GM12878 (cell line): ENCODE results near the gene RPSA. TPM values are rescaled to one million over a fixed set of nuclear protein-coding genes. Genes with fewer than 3 reads are reported as not detected.

Source experiments
- ATAC-seq: fragments of 200-7000 bp; cut with Tn5 transposase; 3 replicates; pipeline ENCODE4 v1.9.1; 2020; ENCODE audit warnings: mild to moderate bottlenecking, moderate library complexity
- BruUV-seq: library from RNA; stranded (reverse); fragments of 400-500 nt; replicated peaks from 2 replicates; lab custom pipeline; 2021; lab: Mats Ljungman, UMichigan
- CTCF ChIA-PET: fragments of 300-600 bp; sonication (Branson Sonifier 250); formaldehyde crosslinking; extraction: SDS; loops from one replicate; lab custom pipeline; 2021; ENCODE audit warnings: inconsistent platforms; lab: Yijun Ruan, JAX
- POLR2A ChIA-PET: fragments of 350-600 bp; formaldehyde crosslinking; extraction: SDS; loops from one replicate; lab custom pipeline; 2021; ENCODE audit warnings: inconsistent platforms; lab: Charles Lee
- RAD21 ChIA-PET: fragments of 300-600 bp; sonication (Branson Sonifier 250); formaldehyde crosslinking; loops from one replicate; lab custom pipeline; 2023; ENCODE audit warnings: antibody characterized with exemption; ENCODE audit not compliant: unreplicated experiment; lab: Charles Lee
- SMC1A ChIA-PET: fragments of 300-600 bp; sonication (Branson Sonifier 250); formaldehyde crosslinking; loops from one replicate; lab custom pipeline; 2023; ENCODE audit not compliant: unreplicated experiment, uncharacterized antibody; lab: Charles Lee
- DNase-seq: peaks from one replicate; pipeline ENCODE4 v3.0.0-alpha.2; 2011; ENCODE audit warnings: low read depth, low spot score
- FAIRE-seq: peaks from 3 replicates; lab custom pipeline; 2011; peaks lifted over from hg19 to GRCh38; lab: Jason Lieb, UNC
- H2AFZ ChIP-seq: 2 replicates; pipeline ENCODE4 v1.6.0; 2011; ENCODE audit warnings: low read depth, low read length, control low read depth; ENCODE audit not compliant: control insufficient read depth
- H3K27ac ChIP-seq: 2 replicates; pipeline ENCODE4 v1.5.1; 2011; ENCODE audit warnings: control low read depth; ENCODE audit not compliant: control insufficient read depth, insufficient read depth
- H3K27me3 ChIP-seq, 2 experiments: replicated peaks in 1 of 2; 2 replicates each; pipeline versions ENCODE4 v1.6.0 to v1.6.1; 2011; ENCODE audit warnings: low read length in 1 of 2; ENCODE audit not compliant: control insufficient read depth in 2 of 2, insufficient read depth in 2 of 2
- H3K36me3 ChIP-seq, 2 experiments: 2 replicates each; pipeline ENCODE4 v1.5.1; 2011; ENCODE audit warnings: low read length in 1 of 2; ENCODE audit not compliant: control insufficient read depth in 2 of 2, insufficient read depth in 2 of 2
- H3K4me1 ChIP-seq: 2 replicates; pipeline ENCODE4 v1.6.1; 2011; ENCODE audit warnings: mild to moderate bottlenecking, low read length, moderate library complexity, mixed read lengths; ENCODE audit not compliant: control insufficient read depth, insufficient read depth
- H3K4me2 ChIP-seq: 2 replicates; pipeline ENCODE4 v1.6.0; 2011; ENCODE audit warnings: control low read depth; ENCODE audit not compliant: control insufficient read depth, insufficient read depth
- H3K4me3 ChIP-seq: fragments of 200-600 bp; sonication (generic); 2 replicates; pipeline ENCODE4 v1.5.1; 2016
- H3K79me2 ChIP-seq: 2 replicates; pipeline ENCODE4 v1.6.0; 2011; ENCODE audit warnings: low read length; ENCODE audit not compliant: control insufficient read depth, insufficient read depth
- H3K9ac ChIP-seq: 2 replicates; pipeline ENCODE4 v1.8.0; 2011; ENCODE audit warnings: low read length, control low read depth, mixed read lengths; ENCODE audit not compliant: control insufficient read depth, insufficient read depth
- H3K9me3 ChIP-seq: replicated peaks from 3 replicates; pipeline ENCODE4 v1.5.1; 2011; ENCODE audit warnings: mild to moderate bottlenecking, low read length; ENCODE audit not compliant: control insufficient read depth, insufficient read depth
- H4K20me1 ChIP-seq: 2 replicates; pipeline ENCODE4 v1.6.0; 2011; ENCODE audit not compliant: control insufficient read depth, insufficient read depth
- ATF7 ChIP-seq: fragments of 450-650 bp; IDR thresholded peaks from 2 replicates; pipeline ENCODE4 v1.6.1; 2016; ENCODE audit warnings: low read depth, mild to moderate bottlenecking
- BHLHE40 ChIP-seq, 2 experiments: fragments of 450-650 bp in 1 of 2; IDR thresholded peaks; 2 replicates each; pipeline ENCODE4 v1.6.1; 2011 to 2017; ENCODE audit warnings: low read depth in 2 of 2, borderline replicate concordance in 1 of 2, improper control_type of control experiment in 1 of 2, low read length in 1 of 2, mild to moderate bottlenecking in 1 of 2
- BRCA1 ChIP-seq: IDR thresholded peaks from 2 replicates; pipeline ENCODE4 v1.6.1; 2011; ENCODE audit warnings: low read depth, low read length, improper control_type of control experiment
- CBFB ChIP-seq: IDR thresholded peaks from 2 replicates; pipeline ENCODE4 v1.6.1; 2016; ENCODE audit warnings: antibody characterized with exemption, low read depth
- EED ChIP-seq: sonication (generic); IDR thresholded peaks from 2 replicates; pipeline ENCODE4 v1.6.1; 2016; ENCODE audit warnings: antibody characterized with exemption, low read depth
- EGR1 ChIP-seq, 2 experiments: IDR thresholded peaks; 1 replicate in 1 of 2; 2 replicates in 1 of 2; pipeline ENCODE4 v1.6.1; 2011 to 2012; ENCODE audit warnings: low read depth in 2 of 2, low read length in 2 of 2, borderline replicate concordance in 1 of 2, mild to moderate bottlenecking in 1 of 2, moderate library complexity in 1 of 2
- FOXK2 ChIP-seq: fragments of 450-650 bp; IDR thresholded peaks from 2 replicates; pipeline ENCODE4 v1.6.1; 2017; ENCODE audit warnings: mild to moderate bottlenecking, moderate library complexity
- KAT2A ChIP-seq: conservative IDR thresholded peaks from 2 replicates; pipeline ENCODE4 v1.6.1; 2011; ENCODE audit warnings: low read depth, low read length; ENCODE audit not compliant: control insufficient read depth
- KLF5 ChIP-seq: fragments of 450-650 bp; IDR thresholded peaks from 2 replicates; pipeline ENCODE4 v1.6.1; 2014; ENCODE audit warnings: mild to moderate bottlenecking; ENCODE audit not compliant: partially characterized antibody
- MLLT1 ChIP-seq: fragments of 450-650 bp; IDR thresholded peaks from 2 replicates; pipeline ENCODE4 v1.6.1; 2016; ENCODE audit warnings: mild to moderate bottlenecking
- NFYB ChIP-seq: IDR thresholded peaks from 2 replicates; pipeline ENCODE4 v1.6.1; 2011; ENCODE audit warnings: low read depth, mild to moderate bottlenecking, low read length, improper control_type of control experiment, moderate library complexity; ENCODE audit not compliant: insufficient read depth
- RELB ChIP-seq: fragments of 450-650 bp; IDR thresholded peaks from 2 replicates; pipeline ENCODE4 v1.6.1; 2017; ENCODE audit warnings: low read depth, mild to moderate bottlenecking, moderate library complexity
- ZBTB40 ChIP-seq: fragments of 450-650 bp; IDR thresholded peaks from 2 replicates; pipeline ENCODE4 v1.6.1; 2016; ENCODE audit warnings: mild to moderate bottlenecking, moderate library complexity, borderline replicate concordance
- ZNF384 ChIP-seq: IDR thresholded peaks from 2 replicates; pipeline ENCODE4 v1.6.1; 2012; ENCODE audit warnings: low read depth, mild to moderate bottlenecking, low read length, improper control_type of control experiment, borderline replicate concordance
- WGBS: methylation state at CpG from one replicate; pipeline ENCODE4 v1.1.6; 2016; ENCODE audit warnings: low lambda C conversion rate; ENCODE audit not compliant: insufficient replicate concordance, insufficient coverage; ENCODE audit errors: missing lambda C conversion rate; 5-methylcytosine and 5-hydroxymethylcytosine counted together
- in situ Hi-C: fragments of 300-500 bp; cut with MboI; formaldehyde crosslinking; loops from 9 replicates; pipeline ENCODE4 v1.14.3; 2018; ENCODE audit warnings: mixed read lengths
- intact Hi-C: fragments of 100-400 bp; cut with micrococcal nuclease; formaldehyde crosslinking; loops from one replicate; pipeline ENCODE4 v1.14.2; 2022; ENCODE audit not compliant: unreplicated experiment
- polyA plus RNA-seq, 11 experiments: library from polyadenylated mRNA; depleted of rRNA in 4 of 11; unstranded in 6 of 11; stranded (reverse) in 5 of 11; fragments of >200 nt; fragmentation: Nextera tagmentation in 4 of 11; fragmentation: Illumina TruSeq in 1 of 11; extraction: Ambion mirVana in 4 of 11; extraction: Trizol in 1 of 11; gene quantifications; 1 replicate in 1 of 11; 2 replicates in 10 of 11; pipeline versions ENCODE4 v1.2.1 to v1.2.3, GENCODE V29; 2011 to 2016; ENCODE audit warnings: inconsistent platforms in 2 of 11, missing spikeins in 2 of 11, low read depth in 1 of 11
- total RNA-seq, 4 experiments: library from RNA; depleted of rRNA in 3 of 4; stranded (reverse); fragments of >200 nt in 3 of 4; fragmentation: Illumina TruSeq in 1 of 4; extraction: Trizol in 1 of 4; gene quantifications; 2 replicates each; pipeline versions ENCODE4 v1.2.1 to v1.2.3, GENCODE V29; 2013 to 2021

RPSA gene
- total and polyA plus RNA-seq, 10 of the 15 experiments (the other 5 are each of a cell fraction or from before 2014, with no cell fraction given) = 1,012 to 5,036 (median 3,460) TPM

GRCh38 chr3:39419742-39420315 lies 13.3 kb downstream of the RPSA start (continued):
- TF ChIP-seq BHLHE40 (IDR thresholded peaks at IDR 0.05; ENCODE audit: borderline replicate concordance in 1 of 2, low read depth in 2 of 2, low read length in 1 of 2) (no peak), ZNF384 (no peak), EGR1 (IDR thresholded peaks at IDR 0.05; ENCODE audit: borderline replicate concordance in 1 of 2, low read depth in 2 of 2, low read length in 2 of 2) (no peak), NFYB (no peak)

- WGBS = 79% methylated on average over 2 of the region's 2 CpGs
- Histone ChIP-seq H3K27me3 (no peaks in the 10 kb centered on the region), H2AFZ (no peak overlapping the region), H3K4me3 (no peak overlapping the region), H3K9ac (no peak overlapping the region), H3K4me1 (no peaks in the 10 kb centered on the region), H3K9me3 (no peaks in the 10 kb centered on the region), H3K79me2 (no peaks in the 10 kb centered on the region), H4K20me1 (no peaks in the 10 kb centered on the region), H3K4me2 (no peak overlapping the region), H3K36me3 (no peaks in the 10 kb centered on the region; a peak in 1 of 4 replicates), H3K27ac (no peak overlapping the region)
- in situ Hi-C loops = no loop called here
- ChIA-PET POLR2A (no interaction called here), SMC1A (no interaction called here), RAD21 (no interaction called here), CTCF (interaction anchor here (2.9 kb wide), 1 partner anchor 26 kb away, joined by 12 read pairs; no protein-coding TSS in a partner anchor)
- intact Hi-C loops = no loop called here
- ATAC-seq (no peak), FAIRE-seq (no peak), DNase-seq (no peak)
- no TSS peak for BruUV-seq
- TF ChIP-seq ZBTB40 (no peak), RELB (no peak), ATF7 (no peak), FOXK2 (no peak), CBFB (no peak), BRCA1 (no peak), KAT2A (no peak), EED (no peak), KLF5 (no peak), MLLT1 (no peak)
These were observed 14.0 kb downstream of the RPSA start for GRCh38 chr3:39420543-39420942.
